COR-L47 (cell line): ENCODE measurements around the gene TRPM2.
"Not testable (repeated sequence)": the region's sequence is repeated elsewhere in the genome, so short reads cannot be mapped to it uniquely, and the experiment has no call there.

Experiments
- DNase-seq: peaks from one replicate; lab custom pipeline; 2025; lab: John Stamatoyannopoulos, UW

The TRPM2 gene

GRCh38 chr21:44335266-44336059, 18.0 kb upstream of the TRPM2 start:
- no peak for DNase-seq

GRCh38 chr21:44337449-44337848, 16.0 kb upstream of the TRPM2 start:
- DNase-seq, result no peak

- peak; percentile 83 for DNase-seq
These were observed 15.2 kb upstream of the TRPM2 start for GRCh38 chr21:44337941-44338895.

- peak; percentile 93 for DNase-seq
These were observed 14.2 kb upstream of the TRPM2 start, which contains the start of gene CFAP410 for GRCh38 chr21:44338971-44339910. Gene CFAP410 (minus strand): TSS chr21:44339390. CDS start chr21:44339194, 196 bp downstream.

- DNase-seq, result not testable (repeated sequence)
These were observed 11.5 kb upstream of the TRPM2 start for GRCh38 chr21:44341726-44342458.

- not testable (repeated sequence) for DNase-seq
These were observed 10.4 kb upstream of the TRPM2 start for GRCh38 chr21:44342981-44343380.

- DNase-seq, result no peak
These were observed 8.8 kb upstream of the TRPM2 start for GRCh38 chr21:44344541-44345183.

GRCh38 chr21:44345495-44345894, 7.9 kb upstream of the TRPM2 start:
- no peak for DNase-seq

GRCh38 chr21:44347911-44348451, 5.4 kb upstream of the TRPM2 start:
- no peak for DNase-seq

- DNase-seq, result no peak
These were observed 4.6 kb upstream of the TRPM2 start for GRCh38 chr21:44348861-44349260.

- no peak for DNase-seq
These were observed 4.0 kb upstream of the TRPM2 start for GRCh38 chr21:44349416-44349846.

- DNase-seq, result no peak
These were observed 3.3 kb upstream of the TRPM2 start for GRCh38 chr21:44349847-44350772.

GRCh38 chr21:44350773-44351481, 2.5 kb upstream of the TRPM2 start:
- DNase-seq, result no peak

GRCh38 chr21:44351535-44352252, 1.7 kb upstream of the TRPM2 start:
- no peak for DNase-seq

GRCh38 chr21:44352253-44352860, 1.1 kb upstream of the TRPM2 start:
- no peak for DNase-seq

- no peak for DNase-seq
These were observed 582 bp downstream of the TRPM2 start for GRCh38 chr21:44354001-44354405.
